ENCODE data around the gene CXCR6.

DNA sequence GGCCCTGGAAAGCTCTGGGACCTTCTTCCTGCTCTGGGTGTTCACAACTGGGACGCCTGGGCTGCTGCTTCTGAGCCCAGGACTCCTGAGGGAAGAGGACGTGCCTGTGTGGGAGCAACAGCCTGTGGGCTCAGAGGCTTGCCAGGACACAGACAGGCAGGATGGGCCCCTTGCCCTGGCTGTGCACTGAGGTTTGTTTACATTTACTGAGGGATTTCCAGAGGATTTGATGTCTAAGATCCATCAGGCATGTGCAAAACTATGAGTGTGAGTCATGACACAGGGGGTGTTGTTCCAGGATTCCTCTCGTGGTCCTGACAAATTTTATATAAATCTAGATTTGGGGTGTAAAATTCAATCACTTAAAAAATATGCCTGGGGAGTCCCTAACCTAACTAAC lies 46.3 kb upstream of the CXCR6 start:
- TF ChIP-seq, protein P1, sequence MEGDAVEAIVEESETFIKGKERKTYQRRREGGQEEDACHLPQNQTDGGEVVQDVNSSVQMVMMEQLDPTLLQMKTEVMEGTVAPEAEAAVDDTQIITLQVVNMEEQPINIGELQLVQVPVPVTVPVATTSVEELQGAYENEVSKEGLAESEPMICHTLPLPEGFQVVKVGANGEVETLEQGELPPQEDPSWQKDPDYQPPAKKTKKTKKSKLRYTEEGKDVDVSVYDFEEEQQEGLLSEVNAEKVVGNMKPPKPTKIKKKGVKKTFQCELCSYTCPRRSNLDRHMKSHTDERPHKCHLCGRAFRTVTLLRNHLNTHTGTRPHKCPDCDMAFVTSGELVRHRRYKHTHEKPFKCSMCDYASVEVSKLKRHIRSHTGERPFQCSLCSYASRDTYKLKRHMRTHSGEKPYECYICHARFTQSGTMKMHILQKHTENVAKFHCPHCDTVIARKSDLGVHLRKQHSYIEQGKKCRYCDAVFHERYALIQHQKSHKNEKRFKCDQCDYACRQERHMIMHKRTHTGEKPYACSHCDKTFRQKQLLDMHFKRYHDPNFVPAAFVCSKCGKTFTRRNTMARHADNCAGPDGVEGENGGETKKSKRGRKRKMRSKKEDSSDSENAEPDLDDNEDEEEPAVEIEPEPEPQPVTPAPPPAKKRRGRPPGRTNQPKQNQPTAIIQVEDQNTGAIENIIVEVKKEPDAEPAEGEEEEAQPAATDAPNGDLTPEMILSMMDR (IDR thresholded peaks at IDR 0.05) = no peak
- no peak for TF ChIP-seq POLR2A (IDR thresholded peaks at IDR 0.05)

All from Peyer's patch (tissue), 4 donors.